Neuronal stem cell (in vitro differentiated cells): ENCODE measurements around the gene GSTCD.

Source experiments
- DNase-seq: peaks from one replicate; pipeline ENCODE4 v3.0.0-alpha.2; 2013; ENCODE audit warnings: low spot score
- H2AFZ ChIP-seq: one replicate; pipeline ENCODE4 v1.6.1; 2013; ENCODE audit warnings: mild to moderate bottlenecking, low read length, inconsistent platforms
- H2AK5ac ChIP-seq: 2 replicates; pipeline ENCODE4 v1.6.1; 2013; ENCODE audit warnings: low read depth, mild to moderate bottlenecking, inconsistent platforms, low read length, moderate library complexity, mixed read lengths
- H2BK120ac ChIP-seq: 2 replicates; pipeline ENCODE4 v1.6.1; 2013; ENCODE audit warnings: low read depth, mild to moderate bottlenecking, inconsistent platforms, low read length, moderate library complexity, mixed read lengths
- H2BK12ac ChIP-seq: one replicate; pipeline ENCODE4 v1.6.1; 2013; ENCODE audit warnings: low read length, inconsistent platforms
- H2BK15ac ChIP-seq: 2 replicates; pipeline ENCODE4 v1.6.1; 2013; ENCODE audit warnings: mild to moderate bottlenecking, low read length, inconsistent platforms, mixed read lengths
- H2BK5ac ChIP-seq: one replicate; pipeline ENCODE4 v1.6.1; 2013; ENCODE audit warnings: inconsistent platforms, mild to moderate bottlenecking, low read length, moderate library complexity
- H3K14ac ChIP-seq: one replicate; pipeline ENCODE4 v1.6.1; 2013; ENCODE audit warnings: low read length, inconsistent platforms
- H3K18ac ChIP-seq: 2 replicates; pipeline ENCODE4 v1.6.1; 2013; ENCODE audit warnings: low read length, inconsistent platforms
- H3K23ac ChIP-seq: 2 replicates; pipeline ENCODE4 v1.6.1; 2013; ENCODE audit warnings: low read depth, mild to moderate bottlenecking, mixed read lengths, low read length, inconsistent platforms; ENCODE audit not compliant: poor library complexity
- H3K27ac ChIP-seq: replicated peaks from 3 replicates; pipeline ENCODE4 v1.5.1; 2013; ENCODE audit warnings: low read length, inconsistent platforms
- H3K27me3 ChIP-seq, 3 experiments: 2 replicates each; pipeline ENCODE4 v1.6.1; 2013; ENCODE audit warnings: low read length in 3 of 3, mild to moderate bottlenecking in 2 of 3, inconsistent platforms in 1 of 3, low read depth in 1 of 3, mixed read lengths in 1 of 3, moderate library complexity in 1 of 3; ENCODE audit not compliant: control insufficient read depth in 3 of 3, insufficient read depth in 3 of 3
- H3K36me3 ChIP-seq, 2 donors: replicated peaks in 1 of 2; 2 replicates each; pipeline ENCODE4 v1.6.1; 2013; ENCODE audit warnings: low read length in 2 of 2; ENCODE audit not compliant: control insufficient read depth in 2 of 2, insufficient read depth in 2 of 2
- H3K4ac ChIP-seq: 2 replicates; pipeline ENCODE4 v1.6.1; 2013; ENCODE audit warnings: inconsistent platforms, mild to moderate bottlenecking, low read length, moderate library complexity
- H3K4me1 ChIP-seq, 2 donors: 1 replicate in 1 of 2; 2 replicates in 1 of 2; pipeline ENCODE4 v1.6.1; 2013; ENCODE audit warnings: low read length in 2 of 2, low read depth in 1 of 2; ENCODE audit not compliant: control insufficient read depth in 2 of 2, insufficient read depth in 1 of 2
- H3K4me2 ChIP-seq: one replicate; pipeline ENCODE4 v1.6.1; 2013; ENCODE audit warnings: mild to moderate bottlenecking, low read length, inconsistent platforms; ENCODE audit not compliant: insufficient read depth, poor library complexity, severe bottlenecking
- H3K4me3 ChIP-seq, 2 donors: 2 replicates each; pipeline ENCODE4 v1.5.1; 2013; ENCODE audit warnings: low read length in 2 of 2, mild to moderate bottlenecking in 2 of 2, inconsistent platforms in 1 of 2, moderate library complexity in 1 of 2
- H3K79me1 ChIP-seq: one replicate; pipeline ENCODE4 v1.6.1; 2013; ENCODE audit warnings: low read depth, mild to moderate bottlenecking, inconsistent platforms, low read length, moderate library complexity
- H3K9ac ChIP-seq: one replicate; pipeline ENCODE4 v1.6.1; 2013; ENCODE audit warnings: mild to moderate bottlenecking, low read depth, low read length, inconsistent platforms; ENCODE audit not compliant: poor library complexity
- H3K9me3 ChIP-seq, 2 donors: replicated peaks in 1 of 2; 2 replicates each; pipeline versions ENCODE3 to v1.6.1; 2013; ENCODE audit warnings: low read length in 2 of 2, mild to moderate bottlenecking in 2 of 2, inconsistent platforms in 1 of 2, low read depth in 1 of 2, mixed read lengths in 1 of 2, moderate library complexity in 1 of 2; ENCODE audit not compliant: control insufficient read depth in 2 of 2, insufficient read depth in 1 of 2
- H4K8ac ChIP-seq: one replicate; pipeline ENCODE4 v1.6.1; 2013; ENCODE audit warnings: low read depth, mild to moderate bottlenecking, inconsistent platforms, low read length, moderate library complexity
- H4K91ac ChIP-seq: one replicate; pipeline ENCODE4 v1.6.1; 2013; ENCODE audit warnings: low read length, low read depth, mild to moderate bottlenecking, inconsistent platforms; ENCODE audit not compliant: poor library complexity
- WGBS, 2 donors: extraction: QIAGEN DNeasy Blood & Tissue Kit; methylation state at CpG; one replicate each; pipeline ENCODE4 v1.1.7; 2013; ENCODE audit warnings: missing lambda C conversion rate in 2 of 2, mixed read lengths in 1 of 2; ENCODE audit not compliant: insufficient read length in 2 of 2, insufficient replicate concordance in 1 of 2; ENCODE audit errors: extremely low coverage in 2 of 2; 5-methylcytosine and 5-hydroxymethylcytosine counted together

Gene GSTCD

DNA sequence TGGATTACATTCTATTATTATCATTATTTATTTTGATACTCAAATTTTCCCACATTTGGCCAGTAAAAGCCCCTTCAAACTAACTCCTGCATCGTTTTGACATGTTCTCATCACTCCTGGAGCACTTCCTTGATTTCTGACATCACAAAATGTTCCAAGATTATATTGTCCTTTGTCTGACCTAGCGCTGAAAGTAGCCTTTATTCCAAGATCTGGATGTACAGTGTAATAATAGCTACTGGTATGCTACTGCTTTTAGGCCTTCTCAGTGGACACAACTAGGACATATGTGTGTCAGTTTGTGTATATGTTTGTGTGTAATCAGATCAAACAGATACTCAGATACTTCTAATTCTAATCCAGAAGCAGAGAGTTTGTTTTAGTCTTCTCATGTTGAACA is 76.2 kb downstream of the GSTCD start:
- H3K36me3 ChIP-seq = no peaks in the 10 kb centered on the region
- H2BK12ac ChIP-seq = no peak overlapping the region
- H3K23ac ChIP-seq = no peak overlapping the region
- no peak overlapping the region for H3K4me2 ChIP-seq
- H2AK5ac ChIP-seq = no peak overlapping the region
- H3K4ac ChIP-seq = no peak overlapping the region
- H3K9ac ChIP-seq = no peak overlapping the region
- no peaks in the 10 kb centered on the region for H3K79me1 ChIP-seq
- no peak overlapping the region for H2BK15ac ChIP-seq
- no peaks in the 10 kb centered on the region for H3K4me1 ChIP-seq
- no peak overlapping the region for H3K14ac ChIP-seq
- H2BK120ac ChIP-seq = no peak overlapping the region
- H2BK5ac ChIP-seq = no peak overlapping the region
- H4K91ac ChIP-seq = no peak overlapping the region
- H3K9me3 ChIP-seq = no peaks in the 10 kb centered on the region
- no peak overlapping the region for H3K27ac ChIP-seq
- no CpG with 5 or more reads among the region's 2 CpGs for WGBS, 2 donors
- H3K4me3 ChIP-seq = no peak overlapping the region
- no peak overlapping the region for H4K8ac ChIP-seq
- H3K18ac ChIP-seq = no peak overlapping the region
- no peak for DNase-seq
- H3K27me3 ChIP-seq = no peaks in the 10 kb centered on the region
- no peak overlapping the region for H2AFZ ChIP-seq

- H3K23ac ChIP-seq = no peak overlapping the region
- H3K27ac ChIP-seq = no peak overlapping the region
- no peak overlapping the region for H3K4me2 ChIP-seq
- H3K14ac ChIP-seq = no peak overlapping the region
- no peaks in the 10 kb centered on the region for H3K9me3 ChIP-seq
- no peak overlapping the region for H2BK120ac ChIP-seq
- H3K79me1 ChIP-seq = no peaks in the 10 kb centered on the region
- H2BK12ac ChIP-seq = no peak overlapping the region
- no peak overlapping the region for H2AK5ac ChIP-seq
- no peak overlapping the region for H3K9ac ChIP-seq
- H3K18ac ChIP-seq = no peak overlapping the region
- no peak overlapping the region for H3K4me3 ChIP-seq
- no peak overlapping the region for H4K8ac ChIP-seq
- H2AFZ ChIP-seq = no peak overlapping the region
- no peaks in the 10 kb centered on the region for H3K36me3 ChIP-seq
- H2BK5ac ChIP-seq = no peak overlapping the region
- no peaks in the 10 kb centered on the region for H3K4me1 ChIP-seq
- no peak overlapping the region for H2BK15ac ChIP-seq
- H3K4ac ChIP-seq = no peak overlapping the region
- H4K91ac ChIP-seq = no peak overlapping the region
- DNase-seq = no peak
- H3K27me3 ChIP-seq = no peaks in the 10 kb centered on the region
These were observed 77.2 kb downstream of the GSTCD start for GRCh38 chr4:105785792-105786191.

DNA sequence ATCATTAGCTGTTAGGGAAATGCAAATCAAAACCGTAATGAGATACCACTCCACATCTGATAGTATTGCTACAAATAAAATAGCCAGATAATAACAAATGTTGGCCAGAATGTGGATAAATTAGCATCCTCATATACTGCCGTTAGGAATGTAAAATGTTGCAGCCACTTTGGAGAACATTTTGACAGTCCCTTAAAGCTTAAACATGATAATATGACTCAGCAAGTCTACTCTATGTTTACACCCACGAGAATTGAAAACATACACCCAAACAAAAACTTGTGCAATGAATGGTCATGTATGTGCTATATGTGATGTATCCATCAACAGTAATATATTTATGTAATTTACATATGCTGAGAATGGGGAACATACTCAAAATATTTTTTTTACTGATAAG is 78.2 kb downstream of the GSTCD start:
- H3K27me3 ChIP-seq = no peaks in the 10 kb centered on the region
- no peak overlapping the region for H3K14ac ChIP-seq
- H2AK5ac ChIP-seq = no peak overlapping the region
- H3K36me3 ChIP-seq = no peaks in the 10 kb centered on the region
- H3K9ac ChIP-seq = no peak overlapping the region
- no peaks in the 10 kb centered on the region for H3K79me1 ChIP-seq
- no peak overlapping the region for H2BK120ac ChIP-seq
- H4K91ac ChIP-seq = no peak overlapping the region
- no peak for DNase-seq
- H3K4me1 ChIP-seq = no peaks in the 10 kb centered on the region
- no peak overlapping the region for H3K4ac ChIP-seq
- H3K27ac ChIP-seq = no peak overlapping the region
- H4K8ac ChIP-seq = no peak overlapping the region
- no peak overlapping the region for H2BK5ac ChIP-seq
- H3K23ac ChIP-seq = no peak overlapping the region
- no peak overlapping the region for H2BK15ac ChIP-seq
- H3K18ac ChIP-seq = no peak overlapping the region
- H3K4me3 ChIP-seq = no peak overlapping the region
- no peak overlapping the region for H2AFZ ChIP-seq
- no peak overlapping the region for H3K4me2 ChIP-seq
- no peak overlapping the region for H2BK12ac ChIP-seq
- H3K9me3 ChIP-seq = no peaks in the 10 kb centered on the region
- WGBS, 2 donors = no CpG with 5 or more reads among the region's 3 CpGs

- H3K18ac ChIP-seq = no peak overlapping the region
- H3K4me2 ChIP-seq = no peak overlapping the region
- no peak overlapping the region for H2AK5ac ChIP-seq
- no peaks in the 10 kb centered on the region for H3K4me1 ChIP-seq
- H3K23ac ChIP-seq = no peak overlapping the region
- no peak overlapping the region for H3K27ac ChIP-seq
- H2BK5ac ChIP-seq = no peak overlapping the region
- no peak overlapping the region for H3K4me3 ChIP-seq
- no peaks in the 10 kb centered on the region for H3K36me3 ChIP-seq
- no peak for DNase-seq
- H2AFZ ChIP-seq = no peak overlapping the region
- H2BK12ac ChIP-seq = no peak overlapping the region
- no peak overlapping the region for H3K4ac ChIP-seq
- peaks cover 2% of the 10 kb centered on the region for H3K79me1 ChIP-seq
- WGBS, 2 donors = no CpG with 5 or more reads among the region's 1 CpG
- H4K91ac ChIP-seq = no peak overlapping the region
- no peak overlapping the region for H3K14ac ChIP-seq
- no peak overlapping the region for H2BK120ac ChIP-seq
- H4K8ac ChIP-seq = no peak overlapping the region
- H3K9ac ChIP-seq = no peak overlapping the region
- H3K27me3 ChIP-seq = no peaks in the 10 kb centered on the region
- H2BK15ac ChIP-seq = no peak overlapping the region
- no peaks in the 10 kb centered on the region for H3K9me3 ChIP-seq
These were observed 88.6 kb downstream of the GSTCD start for GRCh38 chr4:105797225-105797624.
